HG02623 (cell line): ENCODE results near the gene ALDH8A1.

ENCODE experiments used
- ATAC-seq: cut with Tn5 transposase; IDR thresholded peaks from one replicate; pipeline ENCODE4 v1.9.1; 2021; ENCODE audit warnings: moderate library complexity; ENCODE audit not compliant: unreplicated experiment

Gene ALDH8A1

DNA sequence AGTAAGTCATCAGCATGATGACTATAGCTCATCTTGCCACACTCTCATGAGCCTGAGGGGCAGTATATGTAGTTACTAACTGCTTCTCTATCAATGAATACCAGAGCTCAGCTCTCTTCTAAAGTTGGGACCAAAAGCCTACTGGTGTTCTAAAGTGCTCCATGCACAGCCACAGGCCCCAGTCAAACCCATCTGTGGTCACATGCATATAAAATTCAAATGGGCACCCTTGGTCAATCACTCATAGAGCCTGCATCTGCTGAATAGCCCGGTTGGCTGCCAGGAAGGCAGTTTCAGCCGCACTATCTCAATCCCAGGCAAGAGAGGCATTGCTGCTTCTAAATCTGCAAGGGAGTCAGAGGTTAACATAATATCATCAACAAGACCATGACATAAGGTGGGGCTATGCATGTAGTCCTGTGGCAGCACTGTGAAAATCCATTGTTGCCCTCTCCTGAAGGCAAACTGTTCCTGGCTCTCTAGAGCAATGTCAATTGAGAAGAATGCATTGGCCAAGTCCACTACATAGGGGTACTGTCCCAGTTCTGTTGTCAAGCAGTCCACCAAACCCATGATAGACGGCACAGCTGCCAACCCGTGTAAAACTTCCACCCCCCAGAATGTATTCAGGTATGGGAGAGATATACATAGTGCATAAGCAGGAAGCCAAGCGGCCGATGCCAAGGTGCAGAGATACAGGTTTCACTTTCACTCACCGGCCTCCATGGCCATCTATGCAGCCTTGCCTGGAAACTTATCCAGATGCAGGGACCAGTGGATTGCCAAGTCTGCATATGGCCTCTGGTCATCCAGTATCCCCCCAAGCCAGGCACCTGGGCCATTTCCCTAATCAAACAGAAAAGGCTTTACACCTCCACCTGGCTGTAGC, 76.2 kb downstream of the ALDH8A1 start:
- no peak for ATAC-seq

DNA sequence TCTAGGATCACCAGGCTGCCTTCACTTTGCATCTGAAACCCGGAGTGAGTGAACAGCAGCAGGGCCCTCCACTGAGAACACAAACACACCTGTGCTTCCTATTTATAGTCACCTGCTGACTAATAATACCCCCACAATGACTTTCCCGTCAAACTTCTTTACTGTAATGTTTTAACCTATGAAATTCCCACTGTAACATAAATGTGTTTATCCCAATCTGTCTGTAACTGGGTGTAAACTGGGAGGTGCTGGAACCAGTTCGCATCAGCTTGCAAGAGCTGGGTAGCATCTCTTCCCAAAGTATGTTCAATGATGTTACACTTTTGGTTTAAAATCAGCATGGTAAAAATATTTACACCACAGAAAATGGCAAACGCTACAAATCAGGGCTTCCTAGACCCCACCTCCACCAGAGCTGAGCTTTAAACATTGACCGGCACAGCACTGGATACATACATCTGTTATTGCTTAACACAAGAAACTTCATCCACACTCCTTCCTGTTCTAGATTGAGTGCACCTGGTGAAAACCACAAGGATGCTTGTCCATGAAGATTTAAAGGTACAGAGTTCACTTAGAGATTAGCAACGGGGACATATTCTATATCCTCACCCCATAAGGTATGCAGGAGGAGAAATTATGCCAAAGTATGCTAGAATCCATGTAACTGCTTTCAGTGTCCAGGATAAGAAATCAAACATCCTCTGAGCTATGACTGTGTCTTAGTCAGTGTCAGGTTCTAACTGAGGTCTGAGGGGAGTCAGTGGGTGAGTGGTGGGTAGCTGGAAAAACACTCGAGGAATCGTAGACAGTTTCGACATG, 79.0 kb downstream of the ALDH8A1 start:
- peak; percentile 85 for ATAC-seq

DNA sequence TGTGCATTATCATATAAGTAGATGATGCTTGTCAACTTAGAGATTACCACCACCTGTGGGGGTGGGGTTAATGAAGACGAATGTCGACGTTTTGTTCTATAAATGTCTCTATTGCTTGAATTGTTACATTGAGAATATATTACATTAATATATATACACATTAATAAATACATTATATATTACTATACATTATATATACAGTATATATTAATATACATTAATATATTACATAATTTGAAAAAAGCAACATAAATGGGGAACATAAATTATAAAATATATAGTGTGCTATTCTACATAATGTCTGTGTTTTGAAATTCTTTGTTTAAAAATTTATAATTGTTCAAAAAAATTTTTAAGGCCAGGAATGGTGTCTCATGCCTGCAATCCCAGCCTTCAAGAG, 81.1 kb downstream of the ALDH8A1 start:
- ATAC-seq = no peak
